A549 (cell line): ENCODE measurements around the gene KRT84. TPM values are rescaled to one million over a fixed set of nuclear protein-coding genes. Genes with fewer than 3 reads are reported as not detected.
A peak's percentile ranks its signal among the peaks of the same experiment; 100 is the strongest.

Experiments used
- ATAC-seq, 2 experiments: fragments of 200-7000 bp in 1 of 2; fragments of >200 bp in 1 of 2; cut with Nextera tagmentation in 1 of 2; cut with Tn5 transposase in 1 of 2; 3 replicates each; pipeline versions ENCODE4 v1.8.0 to v1.9.1; 2018 to 2020; ENCODE audit warnings: mild to moderate bottlenecking in 1 of 2, moderate library complexity in 1 of 2
- CTCF ChIA-PET: fragments of 300-600 bp; sonication (Branson Sonifier 250); formaldehyde crosslinking; extraction: SDS; loops from one replicate; lab custom pipeline; 2021; ENCODE audit warnings: antibody characterized with exemption, inconsistent platforms; lab: Yijun Ruan, JAX
- POLR2A ChIA-PET: fragments of 350-600 bp; formaldehyde crosslinking; extraction: SDS; loops from one replicate; lab custom pipeline; 2021; ENCODE audit warnings: antibody characterized with exemption, inconsistent platforms; lab: Yijun Ruan, JAX
- DNase-seq, 2 experiments: peaks; one replicate each; pipeline versions ENCODE4 v3.0.0 to v3.0.0-alpha.2; 2011 to 2016; ENCODE audit warnings: low read depth in 1 of 2, low spot score in 1 of 2
- FAIRE-seq: peaks from 2 replicates; lab custom pipeline; 2011; peaks lifted over from hg19 to GRCh38; lab: Jason Lieb, UNC
- H3K27ac ChIP-seq, 2 experiments: fragments of >200 bp; sonication (Bioruptor Twin); formaldehyde crosslinking; 3 replicates each; pipeline ENCODE4 v1.5.1; 2016 to 2017
- H3K4me1 ChIP-seq: fragments of >200 bp; sonication (Bioruptor Twin); formaldehyde crosslinking; 3 replicates; pipeline ENCODE4 v1.6.1; 2016
- H3K4me2 ChIP-seq: fragments of >200 bp; sonication (Bioruptor Twin); formaldehyde crosslinking; 3 replicates; pipeline ENCODE4 v1.6.1; 2016
- H3K4me3 ChIP-seq: fragments of >200 bp; sonication (Bioruptor Twin); formaldehyde crosslinking; 3 replicates; pipeline ENCODE4 v1.5.1; 2016
- H3K9me3 ChIP-seq: fragments of >200 bp; sonication (Bioruptor Twin); formaldehyde crosslinking; 3 replicates; pipeline ENCODE4 v1.6.1; 2016
- BHLHE40 ChIP-seq: IDR thresholded peaks from 2 replicates; pipeline ENCODE4 v1.6.1; 2012; ENCODE audit warnings: low read depth, low read length, inconsistent platforms
- CEBPB ChIP-seq, 2 experiments: fragments of >200 bp in 1 of 2; sonication (Bioruptor Twin) in 1 of 2; formaldehyde crosslinking in 1 of 2; IDR thresholded peaks; 2 replicates each; pipeline ENCODE4 v1.6.1; 2012 to 2016
- CHD2 ChIP-seq: fragments of 150-350 bp; IDR thresholded peaks from 2 replicates; pipeline ENCODE4 v1.6.1; 2014; ENCODE audit warnings: low read length; ENCODE audit not compliant: partially characterized antibody
- CHD4 ChIP-seq: fragments of 200-600 bp; sonication (generic); IDR thresholded peaks from 2 replicates; pipeline ENCODE4 v1.6.1; 2016; ENCODE audit warnings: antibody characterized with exemption, mild to moderate bottlenecking, borderline replicate concordance
- ESRRA ChIP-seq: fragments of 150-350 bp; IDR thresholded peaks from 2 replicates; pipeline ENCODE4 v1.6.1; 2014; ENCODE audit warnings: mild to moderate bottlenecking, low read length, borderline replicate concordance
- FOXS1 ChIP-seq: fragments of 250-450 bp; sonication (Bioruptor Pico); IDR thresholded peaks from 2 replicates; pipeline ENCODE4 v1.5.0; 2020; ENCODE audit warnings: mild to moderate bottlenecking, moderate library complexity
- HOXB13 ChIP-seq: fragments of 250-450 bp; sonication (Bioruptor Pico); IDR thresholded peaks from 2 replicates; pipeline ENCODE4 v1.5.0; 2020; ENCODE audit warnings: low read depth, mild to moderate bottlenecking, moderate library complexity
- MAFK ChIP-seq: fragments of 450-650 bp; IDR thresholded peaks from 2 replicates; pipeline ENCODE4 v1.6.1; 2014; ENCODE audit not compliant: partially characterized antibody
- NPAS2 ChIP-seq: fragments of 250-450 bp; sonication (Bioruptor Pico); IDR thresholded peaks from 2 replicates; pipeline ENCODE4 v1.8.0; 2022; ENCODE audit warnings: mild to moderate bottlenecking, moderate library complexity, borderline replicate concordance
- NR3C1 ChIP-seq: fragments of >200 bp; sonication (Bioruptor Twin); formaldehyde crosslinking; IDR thresholded peaks from 3 replicates; pipeline ENCODE4 v1.6.1; 2017
- POLR2AphosphoS2 ChIP-seq: conservative IDR thresholded peaks from 2 replicates; pipeline ENCODE4 v1.6.1; 2012; ENCODE audit warnings: low read length, improper control_type of control experiment, inconsistent platforms
- RAD21 ChIP-seq, 2 experiments: fragments of >200 bp in 1 of 2; sonication (Bioruptor Twin) in 1 of 2; formaldehyde crosslinking in 1 of 2; IDR thresholded peaks in 1 of 2; conservative IDR thresholded peaks in 1 of 2; 2 replicates in 1 of 2; 3 replicates in 1 of 2; pipeline ENCODE4 v1.6.1; 2012 to 2018; ENCODE audit warnings: inconsistent platforms in 1 of 2
- RARB ChIP-seq: fragments of 250-450 bp; sonication (Bioruptor Pico); IDR thresholded peaks from 2 replicates; pipeline ENCODE4 v1.8.0; 2021; ENCODE audit warnings: mild to moderate bottlenecking, moderate library complexity
- RCOR1 ChIP-seq: fragments of 150-350 bp; IDR thresholded peaks from 2 replicates; pipeline ENCODE4 v1.6.1; 2014; ENCODE audit warnings: antibody characterized with exemption, low read length, low read depth
- SREBF2 ChIP-seq: fragments of 450-650 bp; IDR thresholded peaks from 2 replicates; pipeline ENCODE4 v1.6.1; 2014; ENCODE audit warnings: mild to moderate bottlenecking, moderate library complexity
- ZC3H11A ChIP-seq: fragments of 450-650 bp; IDR thresholded peaks from 2 replicates; pipeline ENCODE4 v1.6.1; 2014; ENCODE audit warnings: antibody characterized with exemption, mild to moderate bottlenecking
- ZSCAN20 ChIP-seq: fragments of 250-450 bp; sonication (Bioruptor Pico); IDR thresholded peaks from 2 replicates; pipeline ENCODE4 v1.8.0; 2022; ENCODE audit warnings: mild to moderate bottlenecking, moderate library complexity
- WGBS: methylation state at CpG from one replicate; pipeline ENCODE4 v1.1.6; 2017; ENCODE audit errors: missing lambda C conversion rate; 5-methylcytosine and 5-hydroxymethylcytosine counted together
- polyA plus RNA-seq, 4 experiments: library from polyadenylated mRNA; depleted of rRNA in 3 of 4; stranded (reverse); fragments of >200 nt; fragmentation: RNase III in 1 of 4; extraction: RNeasy Plus Mini Kit Qiagen cat#74134 plus additional on column Dnase treatment in 1 of 4; gene quantifications; 2 replicates in 3 of 4; 3 replicates in 1 of 4; pipeline ENCODE4 v1.2.3, GENCODE V29; 2011 to 2017
- TF ChIP-seq, protein P1 (sequence below): fragments of 150-350 bp; IDR thresholded peaks from 2 replicates; pipeline ENCODE4 v1.6.1; 2014; ENCODE audit warnings: low read depth, mild to moderate bottlenecking, low read length
- TF ChIP-seq, protein P2 (sequence below): fragments of >200 bp; sonication (Bioruptor Twin); formaldehyde crosslinking; IDR thresholded peaks from 2 replicates; pipeline ENCODE4 v1.6.1; 2016
- TF ChIP-seq, protein P3 (sequence below): fragments of 450-650 bp; IDR thresholded peaks from 2 replicates; pipeline ENCODE4 v1.6.1; 2014; ENCODE audit warnings: antibody characterized with exemption
- TF ChIP-seq, protein P4 (sequence below): fragments of 200-600 bp; sonication (generic); IDR thresholded peaks from 2 replicates; pipeline ENCODE4 v1.6.1; 2016; ENCODE audit warnings: antibody characterized with exemption, mild to moderate bottlenecking, moderate library complexity

Gene KRT84
- polyA plus RNA-seq, 2 of the 4 experiments (the other 2 are of a cell fraction): not detected

DNA sequence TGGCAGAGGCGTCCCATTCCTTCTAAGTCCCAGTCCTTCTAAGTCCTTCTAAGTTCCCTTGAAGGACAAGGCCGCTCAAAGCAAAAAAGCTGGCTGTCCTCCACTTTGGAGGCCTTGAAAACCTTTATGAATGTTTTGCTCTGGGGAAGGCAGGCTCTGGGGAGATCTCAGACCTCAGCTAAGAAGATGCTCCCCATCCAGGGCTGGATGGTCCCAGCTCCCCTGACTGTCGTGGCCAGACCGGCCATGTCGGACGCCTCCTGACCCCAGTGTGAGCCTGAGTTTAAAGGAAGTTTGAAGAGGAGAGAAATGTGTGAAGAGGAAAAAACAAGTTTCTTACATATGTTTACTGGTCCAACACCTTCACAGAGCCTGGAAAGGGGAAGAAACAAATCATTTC lies 5.9 kb downstream of the KRT84 start (continued):
- TF ChIP-seq, protein P1, sequence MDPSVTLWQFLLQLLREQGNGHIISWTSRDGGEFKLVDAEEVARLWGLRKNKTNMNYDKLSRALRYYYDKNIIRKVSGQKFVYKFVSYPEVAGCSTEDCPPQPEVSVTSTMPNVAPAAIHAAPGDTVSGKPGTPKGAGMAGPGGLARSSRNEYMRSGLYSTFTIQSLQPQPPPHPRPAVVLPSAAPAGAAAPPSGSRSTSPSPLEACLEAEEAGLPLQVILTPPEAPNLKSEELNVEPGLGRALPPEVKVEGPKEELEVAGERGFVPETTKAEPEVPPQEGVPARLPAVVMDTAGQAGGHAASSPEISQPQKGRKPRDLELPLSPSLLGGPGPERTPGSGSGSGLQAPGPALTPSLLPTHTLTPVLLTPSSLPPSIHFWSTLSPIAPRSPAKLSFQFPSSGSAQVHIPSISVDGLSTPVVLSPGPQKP: no peak
- TF ChIP-seq CHD4: no peak
- TF ChIP-seq FOXS1 (CRISPR knock-in tag): no peak
- TF ChIP-seq ZSCAN20 (CRISPR knock-in tag): no peak
- no peak for TF ChIP-seq RCOR1
- TF ChIP-seq, protein P2, sequence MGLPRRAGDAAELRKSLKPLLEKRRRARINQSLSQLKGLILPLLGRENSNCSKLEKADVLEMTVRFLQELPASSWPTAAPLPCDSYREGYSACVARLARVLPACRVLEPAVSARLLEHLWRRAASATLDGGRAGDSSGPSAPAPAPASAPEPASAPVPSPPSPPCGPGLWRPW: no peak

DNA sequence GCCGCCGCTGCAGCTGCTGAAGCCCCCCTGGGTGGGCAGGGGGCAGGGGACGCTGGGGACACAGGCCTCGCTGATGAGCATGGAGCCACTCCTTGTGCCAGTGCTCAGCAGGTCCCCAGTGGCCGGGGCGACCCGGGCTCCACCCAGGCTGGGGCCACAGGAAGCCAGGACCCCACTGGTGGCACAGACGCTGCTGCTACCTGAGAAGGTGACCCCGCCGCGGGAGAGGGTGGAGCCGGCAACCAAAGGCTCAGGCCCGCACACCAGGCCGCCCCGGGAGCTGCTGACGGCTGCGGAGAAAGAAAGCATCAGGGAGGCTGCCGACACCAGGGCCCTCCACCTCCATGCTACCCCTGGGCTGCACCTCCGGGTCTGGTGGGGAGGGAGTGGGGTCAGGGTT lies 7.4 kb downstream of the KRT84 start:
- ATAC-seq: no peak

DNA sequence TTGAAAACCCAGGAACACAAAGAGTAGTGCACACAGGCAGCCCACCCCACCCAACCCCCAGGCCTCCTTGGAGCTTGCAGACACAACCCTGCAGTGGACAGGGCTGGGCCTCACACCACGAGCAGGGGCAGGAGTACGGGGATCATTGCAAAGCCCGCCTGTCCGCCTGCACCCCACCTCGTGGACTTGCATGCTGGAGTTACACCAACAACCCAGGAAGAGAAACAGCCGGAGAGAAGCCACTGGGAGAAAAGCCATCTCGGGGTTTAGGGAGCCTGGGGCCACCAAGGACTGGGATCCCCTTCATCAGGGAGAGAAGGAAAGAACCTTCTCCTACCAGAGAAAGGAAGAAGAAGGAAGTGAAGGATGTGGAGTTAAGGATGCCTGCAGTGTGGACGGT lies 8.2 kb downstream of the KRT84 start:
- DNase-seq (no peak), FAIRE-seq (no peak), ATAC-seq (no peak)
- Histone ChIP-seq H3K4me2 (no peak overlapping the region), H3K4me1 (no peaks in the 10 kb centered on the region), H3K4me3 (no peak overlapping the region), H3K27ac (peak overlapping the region in 1 of 2 experiments; percentile 11; a peak in 1 of 6 replicates), H3K9me3 (peaks cover 5% of the 10 kb centered on the region; the same call in 1 of the 3 replicates)
- 90% methylated on average over 6 of the region's 8 CpGs for WGBS
- ChIA-PET CTCF (interaction anchor here (1.5 to 46.1 kb wide), 5 partner anchors 13 to 496 kb away, joined by 3 to 1221 read pairs (median 6); no protein-coding TSS in a partner anchor), POLR2A (no interaction called here)
- no peak for TF ChIP-seq MAFK
- TF ChIP-seq ESRRA: no peak
- TF ChIP-seq HOXB13 (CRISPR knock-in tag): no peak
- no peak for TF ChIP-seq SREBF2
- no peak for TF ChIP-seq BHLHE40
- no peak for TF ChIP-seq POLR2AphosphoS2
- TF ChIP-seq CEBPB (IDR thresholded peaks at IDR 0.05): no peak
- TF ChIP-seq RCOR1: no peak
- TF ChIP-seq, protein P3, sequence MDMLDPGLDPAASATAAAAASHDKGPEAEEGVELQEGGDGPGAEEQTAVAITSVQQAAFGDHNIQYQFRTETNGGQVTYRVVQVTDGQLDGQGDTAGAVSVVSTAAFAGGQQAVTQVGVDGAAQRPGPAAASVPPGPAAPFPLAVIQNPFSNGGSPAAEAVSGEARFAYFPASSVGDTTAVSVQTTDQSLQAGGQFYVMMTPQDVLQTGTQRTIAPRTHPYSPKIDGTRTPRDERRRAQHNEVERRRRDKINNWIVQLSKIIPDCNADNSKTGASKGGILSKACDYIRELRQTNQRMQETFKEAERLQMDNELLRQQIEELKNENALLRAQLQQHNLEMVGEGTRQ: no peak
- TF ChIP-seq, protein P4, sequence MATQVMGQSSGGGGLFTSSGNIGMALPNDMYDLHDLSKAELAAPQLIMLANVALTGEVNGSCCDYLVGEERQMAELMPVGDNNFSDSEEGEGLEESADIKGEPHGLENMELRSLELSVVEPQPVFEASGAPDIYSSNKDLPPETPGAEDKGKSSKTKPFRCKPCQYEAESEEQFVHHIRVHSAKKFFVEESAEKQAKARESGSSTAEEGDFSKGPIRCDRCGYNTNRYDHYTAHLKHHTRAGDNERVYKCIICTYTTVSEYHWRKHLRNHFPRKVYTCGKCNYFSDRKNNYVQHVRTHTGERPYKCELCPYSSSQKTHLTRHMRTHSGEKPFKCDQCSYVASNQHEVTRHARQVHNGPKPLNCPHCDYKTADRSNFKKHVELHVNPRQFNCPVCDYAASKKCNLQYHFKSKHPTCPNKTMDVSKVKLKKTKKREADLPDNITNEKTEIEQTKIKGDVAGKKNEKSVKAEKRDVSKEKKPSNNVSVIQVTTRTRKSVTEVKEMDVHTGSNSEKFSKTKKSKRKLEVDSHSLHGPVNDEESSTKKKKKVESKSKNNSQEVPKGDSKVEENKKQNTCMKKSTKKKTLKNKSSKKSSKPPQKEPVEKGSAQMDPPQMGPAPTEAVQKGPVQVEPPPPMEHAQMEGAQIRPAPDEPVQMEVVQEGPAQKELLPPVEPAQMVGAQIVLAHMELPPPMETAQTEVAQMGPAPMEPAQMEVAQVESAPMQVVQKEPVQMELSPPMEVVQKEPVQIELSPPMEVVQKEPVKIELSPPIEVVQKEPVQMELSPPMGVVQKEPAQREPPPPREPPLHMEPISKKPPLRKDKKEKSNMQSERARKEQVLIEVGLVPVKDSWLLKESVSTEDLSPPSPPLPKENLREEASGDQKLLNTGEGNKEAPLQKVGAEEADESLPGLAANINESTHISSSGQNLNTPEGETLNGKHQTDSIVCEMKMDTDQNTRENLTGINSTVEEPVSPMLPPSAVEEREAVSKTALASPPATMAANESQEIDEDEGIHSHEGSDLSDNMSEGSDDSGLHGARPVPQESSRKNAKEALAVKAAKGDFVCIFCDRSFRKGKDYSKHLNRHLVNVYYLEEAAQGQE: no peak
- no peak for TF ChIP-seq RARB (CRISPR knock-in tag)
- TF ChIP-seq CHD2: no peak
- TF ChIP-seq NPAS2: no peak
- TF ChIP-seq NR3C1: no peak

More for the DNA sequence above, 7.4 kb downstream of the KRT84 start:
- Histone ChIP-seq H3K4me2 (no peak overlapping the region), H3K4me3 (no peak overlapping the region), H3K27ac (no peak overlapping the region), H3K4me1 (no peaks in the 10 kb centered on the region), H3K9me3 (peaks cover 5% of the 10 kb centered on the region; the same call in 1 of the 3 replicates)
- ChIA-PET CTCF (interaction anchor here (1.2 to 46.1 kb wide), 6 partner anchors 13 to 496 kb away, joined by 3 to 1221 read pairs (median 4); no protein-coding TSS in a partner anchor), POLR2A (no interaction called here)
- DNase-seq (no peak), FAIRE-seq (no peak)
- 88% methylated on average over 19 of the region's 19 CpGs for WGBS
- TF ChIP-seq ZC3H11A: no peak
- TF ChIP-seq RAD21 (conservative IDR thresholded peaks at IDR 0.05 in 1 of 2, IDR thresholded peaks at IDR 0.05 in 1 of 2): no peak
